ENCODE results near the gene SLC4A2. TPM values are rescaled to one million over a fixed set of nuclear protein-coding genes. Genes with fewer than 3 reads are reported as not detected.

Gene SLC4A2
- total RNA-seq, 2 donors from 2014 or later: 55.3 to 114 TPM

DNA sequence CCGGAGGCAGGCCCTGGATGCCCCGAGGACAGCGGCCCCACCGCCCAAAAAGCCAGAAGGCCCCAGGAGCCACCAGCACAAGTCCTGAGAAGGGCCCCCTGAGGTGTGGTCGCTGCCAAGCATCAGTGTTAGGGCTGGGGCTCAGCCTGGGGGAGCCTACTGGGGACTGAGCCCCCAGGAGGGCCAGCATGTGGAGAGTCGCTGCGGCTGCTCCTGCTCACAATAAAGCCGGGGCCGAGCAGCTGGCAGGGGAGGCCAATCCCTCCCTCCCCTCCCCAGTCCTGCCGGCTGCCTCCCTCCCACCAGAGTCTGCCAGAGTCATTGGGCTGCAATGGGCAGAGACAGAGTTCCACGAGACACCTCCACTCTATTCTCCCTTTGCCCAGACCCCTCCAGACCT, 14.1 kb upstream of the SLC4A2 start:
- Histone ChIP-seq H3K4me1 (peaks cover 0 to 12% of the 10 kb centered on the region in 2 donors), H3K9me3 (no peaks in the 10 kb centered on the region), H3K27ac (no peak overlapping the region), H3K36me3 (peaks cover 9% of the 10 kb centered on the region), H3K27me3 (no peaks in the 10 kb centered on the region), H3K4me3 (no peak overlapping the region)
- DNase-seq (ENCODE audit: low spot score): no peak
- TF ChIP-seq, protein P1, sequence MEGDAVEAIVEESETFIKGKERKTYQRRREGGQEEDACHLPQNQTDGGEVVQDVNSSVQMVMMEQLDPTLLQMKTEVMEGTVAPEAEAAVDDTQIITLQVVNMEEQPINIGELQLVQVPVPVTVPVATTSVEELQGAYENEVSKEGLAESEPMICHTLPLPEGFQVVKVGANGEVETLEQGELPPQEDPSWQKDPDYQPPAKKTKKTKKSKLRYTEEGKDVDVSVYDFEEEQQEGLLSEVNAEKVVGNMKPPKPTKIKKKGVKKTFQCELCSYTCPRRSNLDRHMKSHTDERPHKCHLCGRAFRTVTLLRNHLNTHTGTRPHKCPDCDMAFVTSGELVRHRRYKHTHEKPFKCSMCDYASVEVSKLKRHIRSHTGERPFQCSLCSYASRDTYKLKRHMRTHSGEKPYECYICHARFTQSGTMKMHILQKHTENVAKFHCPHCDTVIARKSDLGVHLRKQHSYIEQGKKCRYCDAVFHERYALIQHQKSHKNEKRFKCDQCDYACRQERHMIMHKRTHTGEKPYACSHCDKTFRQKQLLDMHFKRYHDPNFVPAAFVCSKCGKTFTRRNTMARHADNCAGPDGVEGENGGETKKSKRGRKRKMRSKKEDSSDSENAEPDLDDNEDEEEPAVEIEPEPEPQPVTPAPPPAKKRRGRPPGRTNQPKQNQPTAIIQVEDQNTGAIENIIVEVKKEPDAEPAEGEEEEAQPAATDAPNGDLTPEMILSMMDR (IDR thresholded peaks at IDR 0.05): no peak

DNA sequence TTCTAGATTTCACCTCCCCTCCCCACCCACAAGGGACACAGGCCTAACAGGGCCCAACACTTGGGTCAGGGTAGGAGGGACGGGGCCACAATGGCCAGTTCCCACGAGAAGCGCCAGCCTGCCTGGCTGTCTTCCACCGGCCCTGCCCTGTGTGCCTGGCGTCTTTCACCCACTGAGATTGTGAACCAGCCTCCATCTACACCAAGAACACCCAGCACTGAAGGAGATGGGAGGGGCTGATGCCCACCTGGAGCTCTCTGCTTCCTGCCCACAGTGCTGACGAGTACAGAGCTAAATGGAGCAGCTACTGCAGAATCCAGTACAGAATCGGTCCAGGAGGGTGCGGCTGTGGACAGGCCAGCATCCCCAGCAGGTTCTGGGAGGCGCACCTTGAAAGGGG, 13.4 kb upstream of the SLC4A2 start:
- H3K36me3 ChIP-seq: peaks cover 9% of the 10 kb centered on the region

DNA sequence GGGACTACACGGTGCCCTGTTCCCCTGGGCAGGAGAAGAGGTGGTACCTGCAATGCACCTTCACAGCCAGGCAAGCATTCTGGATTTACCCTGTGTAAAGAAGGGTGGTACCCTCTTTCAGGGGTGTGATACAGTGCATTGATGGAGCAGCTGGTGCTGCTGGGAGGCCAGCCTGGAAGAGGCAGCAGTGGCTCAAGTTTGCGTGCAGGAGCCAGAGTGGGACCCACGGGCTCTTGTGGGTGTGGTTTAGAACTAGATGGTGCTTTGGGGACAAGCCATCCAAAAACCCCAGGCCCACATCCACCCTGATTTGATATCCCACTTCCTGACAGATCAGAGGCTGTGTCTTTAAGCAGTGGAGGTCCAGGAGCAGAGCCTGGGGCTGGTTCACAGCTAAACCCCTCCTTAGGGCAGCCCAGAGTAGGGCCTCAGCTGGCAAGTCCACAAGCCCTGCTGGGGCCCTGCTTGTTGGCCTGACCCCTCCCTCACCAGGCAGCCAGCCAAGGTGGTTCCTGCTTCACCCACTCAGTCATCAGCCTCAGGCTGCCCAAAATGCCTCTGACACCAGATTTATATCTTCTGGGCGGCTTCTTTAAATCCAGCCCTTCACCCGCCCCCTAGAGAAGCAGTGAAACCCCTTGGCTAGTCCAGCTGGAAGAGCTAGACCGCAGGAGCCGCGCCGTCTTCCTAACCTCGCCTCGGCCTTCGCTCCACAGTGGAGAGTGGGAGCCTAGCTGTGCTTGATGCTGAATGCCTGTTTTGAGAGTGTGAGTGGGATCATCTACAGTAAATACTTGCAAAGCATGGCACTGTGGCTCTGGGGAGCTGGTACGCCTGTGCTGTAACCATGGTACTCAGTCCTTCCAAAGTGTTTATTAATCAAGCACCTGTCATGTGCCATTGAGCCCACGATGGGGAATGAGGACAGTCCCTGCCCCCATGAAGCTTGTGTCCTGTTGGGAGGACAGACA, 12.5 kb upstream of the SLC4A2 start:
- Histone ChIP-seq H3K27ac (no peak overlapping the region), H3K4me1 (peaks cover 0 to 18% of the 10 kb centered on the region in 2 donors), H3K27me3 (no peaks in the 10 kb centered on the region), H3K4me3 (no peak overlapping the region), H3K36me3 (peaks cover 9% of the 10 kb centered on the region), H3K9me3 (no peaks in the 10 kb centered on the region)
- TF ChIP-seq, protein P1 (IDR thresholded peaks at IDR 0.05): no peak
- DNase-seq (ENCODE audit: low spot score): no peak

More for the DNA sequence above, 13.4 kb upstream of the SLC4A2 start:
- TF ChIP-seq, protein P1 (IDR thresholded peaks at IDR 0.05): no peak
- Histone ChIP-seq H3K27ac (no peak overlapping the region), H3K4me1 (peaks cover 0 to 15% of the 10 kb centered on the region in 2 donors), H3K9me3 (no peaks in the 10 kb centered on the region), H3K4me3 (no peak overlapping the region), H3K27me3 (no peaks in the 10 kb centered on the region)
- no peak for DNase-seq (ENCODE audit: low spot score)

DNA sequence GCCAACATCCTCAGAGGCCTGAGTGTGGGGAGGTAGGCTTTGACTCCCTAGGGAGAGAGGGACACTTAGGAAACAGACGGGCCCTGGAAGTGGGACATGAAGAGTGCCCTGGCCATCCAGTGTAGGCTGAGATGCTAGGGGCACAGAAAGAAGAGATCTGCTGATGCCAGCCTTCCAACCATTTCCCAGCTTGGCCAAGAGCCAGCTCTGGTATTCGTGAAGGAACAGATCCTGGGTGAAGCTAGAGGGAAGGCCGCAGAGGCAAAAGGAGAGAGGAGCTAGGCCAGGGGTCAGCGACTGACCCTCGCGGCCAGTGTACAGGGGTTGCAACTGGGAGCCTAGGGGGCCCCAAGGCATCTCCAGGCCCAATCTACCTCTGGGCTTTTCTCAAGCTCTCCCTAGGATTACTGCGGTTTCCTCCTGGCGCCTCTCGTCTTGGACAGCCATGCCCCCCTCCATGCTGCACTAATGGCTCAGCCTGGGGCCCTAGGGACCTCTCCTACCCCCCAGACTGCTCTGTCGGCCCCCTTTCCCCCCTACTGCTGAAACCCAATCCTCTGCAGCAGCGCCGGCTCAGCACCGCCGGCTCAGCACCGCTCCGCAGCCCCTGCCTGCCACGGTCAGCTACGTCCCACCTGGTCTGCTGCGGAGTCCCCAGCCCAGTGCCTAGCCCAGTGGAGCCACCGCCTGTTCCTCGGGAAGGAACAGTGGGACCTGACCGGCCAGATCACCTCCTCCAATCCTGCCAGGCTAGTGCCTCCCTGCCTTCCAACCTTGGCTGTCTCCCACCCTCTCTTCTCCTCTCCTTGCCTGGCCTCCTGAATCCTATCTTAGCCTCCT, 11.2 kb upstream of the SLC4A2 start, which contains the start of gene ASIC3:
ASIC3 (plus strand) TSS at position 556 of the 840 bp plus-strand sequence. CDS start 355 bp downstream, outside the sequence.
- H3K9me3 ChIP-seq: no peaks in the 10 kb centered on the region
- TF ChIP-seq, protein P1 (IDR thresholded peaks at IDR 0.05): no peak
- no peak for DNase-seq (ENCODE audit: low spot score)
- no peak within 1 kb of the TSS for H3K4me3 ChIP-seq
- H3K4me1 ChIP-seq: peaks cover 0 to 18% of the 10 kb centered on the region in 2 donors
- H3K27ac ChIP-seq: no peak within 1 kb of the TSS
- no peaks in the 10 kb centered on the region for H3K27me3 ChIP-seq
- peaks cover 9% of the 10 kb centered on the region for H3K36me3 ChIP-seq

DNA sequence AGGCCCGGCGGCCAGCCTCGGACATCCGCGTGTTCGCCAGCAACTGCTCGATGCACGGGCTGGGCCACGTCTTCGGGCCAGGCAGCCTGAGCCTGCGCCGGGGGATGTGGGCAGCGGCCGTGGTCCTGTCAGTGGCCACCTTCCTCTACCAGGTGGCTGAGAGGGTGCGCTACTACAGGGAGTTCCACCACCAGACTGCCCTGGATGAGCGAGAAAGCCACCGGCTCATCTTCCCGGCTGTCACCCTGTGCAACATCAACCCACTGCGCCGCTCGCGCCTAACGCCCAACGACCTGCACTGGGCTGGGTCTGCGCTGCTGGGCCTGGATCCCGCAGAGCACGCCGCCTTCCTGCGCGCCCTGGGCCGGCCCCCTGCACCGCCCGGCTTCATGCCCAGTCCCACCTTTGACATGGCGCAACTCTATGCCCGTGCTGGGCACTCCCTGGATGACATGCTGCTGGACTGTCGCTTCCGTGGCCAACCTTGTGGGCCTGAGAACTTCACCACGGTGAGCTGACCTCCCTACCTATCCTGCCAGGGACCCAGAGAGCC, 10.4 kb upstream of the SLC4A2 start:
- Histone ChIP-seq H3K27me3 (no peaks in the 10 kb centered on the region), H3K36me3 (peaks cover 9% of the 10 kb centered on the region), H3K4me3 (no peak overlapping the region), H3K27ac (no peak overlapping the region), H3K9me3 (no peaks in the 10 kb centered on the region), H3K4me1 (peaks cover 0 to 18% of the 10 kb centered on the region in 2 donors)
- DNase-seq (ENCODE audit: low spot score): no peak
- TF ChIP-seq, protein P1 (IDR thresholded peaks at IDR 0.05): no peak
